Measurements from ENCODE around the gene APBA1. TPM values are rescaled to one million over a fixed set of nuclear protein-coding genes. Genes with fewer than 3 reads are reported as not detected.

The APBA1 gene
- total and polyA plus RNA-seq, 9 of the 15 experiments (the other 6 are each of a cell fraction or from before 2014, with no cell fraction given), result 0.01 to 0.02 TPM; not detected in 7

GRCh38 chr9:69460012-69460411, 212.2 kb downstream of the APBA1 start:
- 0% methylated on average over 5 of the region's 5 CpGs for WGBS (ENCODE audit: insufficient coverage, low coverage, missing lambda C conversion rate)

More at GRCh38 chr9:69460012-69460411, 212.2 kb downstream of the APBA1 start:
- TF ChIP-seq ETV1 (tag; conservative IDR thresholded peaks at IDR 0.05; ENCODE audit: low read depth), result no peak
- no peak for TF ChIP-seq ZNF239 (CRISPR knock-in tag; IDR thresholded peaks at IDR 0.05)
- no peak for TF ChIP-seq ZNF395 (CRISPR knock-in tag; IDR thresholded peaks at IDR 0.05)
- no peak for TF ChIP-seq MAX (CRISPR knock-in tag; IDR thresholded peaks at IDR 0.05)
- TF ChIP-seq SLC30A9 (CRISPR knock-in tag; IDR thresholded peaks at IDR 0.05), result no peak
- no peaks in the 10 kb centered on the region for H3K36me3 ChIP-seq (ENCODE audit: control insufficient read depth, insufficient read depth, low read length)
- intact Hi-C loops (cut with micrococcal nuclease) (no loop called here), in situ Hi-C loops (cut with MboI) (no loop called here)
- POLR2A ChIA-PET, result interaction anchor here (0.6 kb wide), 1 partner anchor 14 kb away, joined by 4 read pairs; no protein-coding TSS in a partner anchor
- CTCF ChIA-PET (ENCODE audit: low intra/inter-chr PET ratio), result no interaction called here
- H3K9me3 ChIP-seq (replicated peaks; ENCODE audit: control insufficient read depth, insufficient read depth, low read depth, low read length), result no peaks in the 10 kb centered on the region
- no peak for ATAC-seq
- H3K4me2 ChIP-seq (ENCODE audit: insufficient read depth, low read length), result no peak overlapping the region
- no peak overlapping the region for H3K4me3 ChIP-seq
- H3K4me1 ChIP-seq (replicated peaks in 1 of 2; ENCODE audit: control insufficient read depth in 2 of 2, insufficient read depth in 2 of 2, low read length in 2 of 2), result no peaks in the 10 kb centered on the region
- H3K27me3 ChIP-seq (ENCODE audit: control insufficient read depth in 2 of 2, insufficient read depth in 2 of 2, low read length in 2 of 2), result peaks cover 2 to 19% of the 10 kb centered on the region in 2 experiments; a peak in 3 of 5 replicates
- DNase-seq (ENCODE audit: extremely low read depth in 1 of 4, low spot score in 3 of 4), result no peak
- no peaks in the 10 kb centered on the region for H3K79me2 ChIP-seq (ENCODE audit: control insufficient read depth, insufficient read depth, low read length)
- H3K27ac ChIP-seq (ENCODE audit: extremely low read depth, low read depth, low read length), result no peak overlapping the region
- no peak for FAIRE-seq
- H3K9me1 ChIP-seq (ENCODE audit: control insufficient read depth, insufficient read depth, low read length), result no peaks in the 10 kb centered on the region
- no peak overlapping the region for H2AFZ ChIP-seq (ENCODE audit: low read depth, low read length)
- BruUV-seq (replicated peaks), result no TSS peak
- no peaks in the 10 kb centered on the region for H4K20me1 ChIP-seq (replicated peaks; ENCODE audit: control insufficient read depth, insufficient read depth, low read length)
- no peak overlapping the region for H3K9ac ChIP-seq (ENCODE audit: insufficient read depth in 1 of 2, low read depth in 2 of 2, low read length in 2 of 2)
